ENCODE data around the gene NCKAP5.

Gene NCKAP5

GRCh38 chr2:133241224-133241571, 327.1 kb downstream of the NCKAP5 start:
- H3K27ac ChIP-seq = no peak overlapping the region
- no peaks in the 10 kb centered on the region for H3K9me3 ChIP-seq (ENCODE audit: severe bottlenecking)
- H3K36me3 ChIP-seq = no peaks in the 10 kb centered on the region
- H3K4me3 ChIP-seq (ENCODE audit: low read depth, low read length) = no peak overlapping the region
- no peak for TF ChIP-seq CTCF (IDR thresholded peaks at IDR 0.05; ENCODE audit: low read depth, low read length)
- DNase-seq = no peak
- H3K27me3 ChIP-seq (ENCODE audit: insufficient read depth, low read depth, severe bottlenecking) = no peaks in the 10 kb centered on the region

- no peak overlapping the region for H3K4me3 ChIP-seq (ENCODE audit: low read depth, low read length)
- no peak for DNase-seq
- H3K27ac ChIP-seq = no peak overlapping the region
- TF ChIP-seq CTCF (IDR thresholded peaks at IDR 0.05; ENCODE audit: low read depth, low read length) = no peak
- no peaks in the 10 kb centered on the region for H3K36me3 ChIP-seq
- no peaks in the 10 kb centered on the region for H3K9me3 ChIP-seq (ENCODE audit: severe bottlenecking)
- no peaks in the 10 kb centered on the region for H3K27me3 ChIP-seq (ENCODE audit: insufficient read depth, low read depth, severe bottlenecking)
These were observed 327.6 kb downstream of the NCKAP5 start for GRCh38 chr2:133240491-133241223.

GRCh38 chr2:133235968-133236367, 332.3 kb downstream of the NCKAP5 start:
- no peak for DNase-seq
- no peaks in the 10 kb centered on the region for H3K36me3 ChIP-seq
- no peak overlapping the region for H3K4me3 ChIP-seq (ENCODE audit: low read depth, low read length)
- no peak for TF ChIP-seq CTCF (IDR thresholded peaks at IDR 0.05; ENCODE audit: low read depth, low read length)
- H3K9me3 ChIP-seq (ENCODE audit: severe bottlenecking) = no peaks in the 10 kb centered on the region
- no peak overlapping the region for H3K27ac ChIP-seq
- H3K27me3 ChIP-seq (ENCODE audit: insufficient read depth, low read depth, severe bottlenecking) = no peaks in the 10 kb centered on the region

GRCh38 chr2:133232556-133232955, 335.7 kb downstream of the NCKAP5 start:
- DNase-seq = no peak
- TF ChIP-seq CTCF (IDR thresholded peaks at IDR 0.05; ENCODE audit: low read depth, low read length) = no peak
- no peaks in the 10 kb centered on the region for H3K36me3 ChIP-seq
- no peak overlapping the region for H3K4me3 ChIP-seq (ENCODE audit: low read depth, low read length)
- no peaks in the 10 kb centered on the region for H3K27me3 ChIP-seq (ENCODE audit: insufficient read depth, low read depth, severe bottlenecking)
- H3K27ac ChIP-seq = no peak overlapping the region
- H3K9me3 ChIP-seq (ENCODE audit: severe bottlenecking) = no peaks in the 10 kb centered on the region

GRCh38 chr2:133231264-133231663, 337.0 kb downstream of the NCKAP5 start:
- Histone ChIP-seq H3K36me3 (no peaks in the 10 kb centered on the region), H3K9me3 (ENCODE audit: severe bottlenecking) (no peaks in the 10 kb centered on the region), H3K27me3 (ENCODE audit: insufficient read depth, low read depth, severe bottlenecking) (no peaks in the 10 kb centered on the region), H3K27ac (no peak overlapping the region), H3K4me3 (ENCODE audit: low read depth, low read length) (no peak overlapping the region)
- DNase-seq = no peak
- TF ChIP-seq CTCF (IDR thresholded peaks at IDR 0.05; ENCODE audit: low read depth, low read length) = no peak

GRCh38 chr2:133229974-133230373, 338.3 kb downstream of the NCKAP5 start:
- H3K4me3 ChIP-seq (ENCODE audit: low read depth, low read length) = no peak overlapping the region
- H3K27me3 ChIP-seq (ENCODE audit: insufficient read depth, low read depth, severe bottlenecking) = no peaks in the 10 kb centered on the region
- no peak for DNase-seq
- no peak overlapping the region for H3K27ac ChIP-seq
- H3K36me3 ChIP-seq = no peaks in the 10 kb centered on the region
- H3K9me3 ChIP-seq (ENCODE audit: severe bottlenecking) = no peaks in the 10 kb centered on the region
- TF ChIP-seq CTCF (IDR thresholded peaks at IDR 0.05; ENCODE audit: low read depth, low read length) = no peak

All from WERI-Rb-1 (cell line).